HCT116 (cell line): ENCODE measurements around the gene DPYD. TPM values are rescaled to one million over a fixed set of nuclear protein-coding genes. Genes with fewer than 3 reads are reported as not detected.

ENCODE experiments used
- ATAC-seq: fragments of 200-7000 bp; cut with Tn5 transposase; 2 replicates; pipeline ENCODE4 v1.9.1; 2020; ENCODE audit warnings: mild to moderate bottlenecking, moderate library complexity
- BruUV-seq: library from RNA; stranded (reverse); fragments of 400-500 nt; replicated peaks from 2 replicates; lab custom pipeline; 2021; lab: Mats Ljungman, UMichigan
- CTCF ChIA-PET: fragments of 300-600 bp; sonication (Branson Sonifier 250); formaldehyde crosslinking; loops from one replicate; lab custom pipeline; 2021; ENCODE audit warnings: antibody characterized with exemption; lab: Charles Lee
- POLR2A ChIA-PET: fragments of 300-600, 350-600 bp; sonication (Branson Sonifier 250); formaldehyde crosslinking; loops from one replicate; lab custom pipeline; 2021; ENCODE audit warnings: antibody characterized with exemption; lab: Charles Lee
- RAD21 ChIA-PET, 2 experiments: fragments of 300-600 bp; sonication (Branson Sonifier 250); formaldehyde crosslinking; loops; one replicate each; lab custom pipeline; 2023; ENCODE audit warnings: low total read pairs in 2 of 2; ENCODE audit not compliant: uncharacterized antibody in 2 of 2, unreplicated experiment in 2 of 2, low non-redundant PET in 1 of 2; lab: Charles Lee
- DNase-seq: peaks from one replicate; pipeline ENCODE4 v3.0.0-alpha.2; 2010; ENCODE audit warnings: low read depth, low spot score
- H2AFZ ChIP-seq: fragments of 200-600 bp; shearing (Covaris generic), sonication (generic); 2 replicates; pipeline ENCODE4 v1.6.1; 2017; ENCODE audit warnings: low read depth, mixed run types, mixed read lengths, antibody characterized with exemption, low read length; ENCODE audit not compliant: poor library complexity, severe bottlenecking
- H3K27ac ChIP-seq: 2 replicates; pipeline ENCODE4 v1.5.1; 2012; ENCODE audit warnings: low read depth, low read length
- H3K27me3 ChIP-seq: fragments of 200-600 bp; sonication (generic); 2 replicates; pipeline ENCODE4 v1.6.1; 2016; ENCODE audit warnings: mixed run types, low read length, mixed read lengths; ENCODE audit not compliant: insufficient read depth
- H3K36me3 ChIP-seq, 2 experiments: fragments of 200-500 bp in 1 of 2; fragments of 200-600 bp in 1 of 2; sonication (Bioruptor generic) in 1 of 2; sonication (generic) in 1 of 2; 2 replicates each; pipeline versions ENCODE4 v1.5.1 to v1.6.1; 2014 to 2016; ENCODE audit warnings: low read length in 2 of 2, inconsistent platforms in 1 of 2, mixed read lengths in 1 of 2, mixed run types in 1 of 2; ENCODE audit not compliant: insufficient read depth in 2 of 2, control insufficient read depth in 1 of 2
- H3K4me1 ChIP-seq, 2 experiments: fragments of 200-600 bp in 1 of 2; sonication (generic) in 1 of 2; 2 replicates each; pipeline versions ENCODE4 v1.5.1 to v1.6.1; 2012 to 2017; ENCODE audit warnings: low read length in 2 of 2, inconsistent platforms in 1 of 2, mild to moderate bottlenecking in 1 of 2, mixed read lengths in 1 of 2, mixed run types in 1 of 2, moderate library complexity in 1 of 2; ENCODE audit not compliant: insufficient read depth in 2 of 2, control insufficient read depth in 1 of 2
- H3K4me2 ChIP-seq: fragments of 200-600 bp; sonication (generic); 2 replicates; pipeline ENCODE4 v1.6.1; 2017; ENCODE audit warnings: mixed run types, low read length, mixed read lengths
- H3K4me3 ChIP-seq, 2 experiments: fragments of 200-600 bp in 1 of 2; sonication (generic) in 1 of 2; replicated peaks in 1 of 2; 2 replicates each; pipeline ENCODE4 v1.5.1; 2011 to 2016; ENCODE audit warnings: low read length in 2 of 2, control low read depth in 1 of 2, low read depth in 1 of 2, mild to moderate bottlenecking in 1 of 2, mixed read lengths in 1 of 2, mixed run types in 1 of 2
- H3K79me2 ChIP-seq: fragments of 200-600 bp; sonication (generic); 2 replicates; pipeline ENCODE4 v1.6.1; 2017; ENCODE audit warnings: mild to moderate bottlenecking, mixed run types, low read length, moderate library complexity, mixed read lengths; ENCODE audit not compliant: insufficient read depth
- H3K9ac ChIP-seq: fragments of 200-600 bp; sonication (generic); 2 replicates; pipeline ENCODE4 v1.6.1; 2016; ENCODE audit warnings: low read length, mixed read lengths
- H3K9me2 ChIP-seq: fragments of 200-600 bp; sonication (generic), shearing (Covaris generic); 2 replicates; pipeline ENCODE4 v1.6.1; 2017; ENCODE audit warnings: mixed run types, mild to moderate bottlenecking, moderate library complexity; ENCODE audit not compliant: insufficient read depth
- H3K9me3 ChIP-seq, 2 experiments: fragments of 200-500 bp in 1 of 2; fragments of 200-600 bp in 1 of 2; sonication (Bioruptor generic) in 1 of 2; sonication (generic) in 1 of 2; 2 replicates each; pipeline ENCODE4 v1.6.1; 2014 to 2017; ENCODE audit warnings: low read length in 2 of 2, mixed read lengths in 2 of 2, inconsistent platforms in 1 of 2, low read depth in 1 of 2, mild to moderate bottlenecking in 1 of 2, mixed run types in 1 of 2, moderate library complexity in 1 of 2; ENCODE audit not compliant: control insufficient read depth in 1 of 2, insufficient read depth in 1 of 2
- H4K20me1 ChIP-seq: fragments of 200-600 bp; sonication (generic), shearing (Covaris generic); 2 replicates; pipeline ENCODE4 v1.6.1; 2017; ENCODE audit warnings: mixed run types, mild to moderate bottlenecking, moderate library complexity; ENCODE audit not compliant: insufficient read depth
- ATF3 ChIP-seq: IDR thresholded peaks from 2 replicates; pipeline ENCODE4 v1.6.1; 2012
- CEBPB ChIP-seq: IDR thresholded peaks from 2 replicates; pipeline ENCODE4 v1.6.1; 2012; ENCODE audit warnings: low read depth
- EZH2 ChIP-seq: fragments of 200-600 bp; sonication (generic); IDR thresholded peaks from 2 replicates; pipeline ENCODE4 v1.6.1; 2017; ENCODE audit warnings: antibody characterized with exemption, mixed run types
- EZH2phosphoT487 ChIP-seq: fragments of 200-600 bp; IDR thresholded peaks from 2 replicates; pipeline ENCODE4 v1.6.1; 2018; ENCODE audit warnings: antibody characterized with exemption, borderline replicate concordance
- MAX ChIP-seq: IDR thresholded peaks from 2 replicates; pipeline ENCODE4 v1.6.1; 2012
- POLR2A ChIP-seq: IDR thresholded peaks from 2 replicates; pipeline ENCODE4 v1.7.0; 2011; ENCODE audit warnings: borderline replicate concordance; ENCODE audit not compliant: insufficient read depth, insufficient read length; ENCODE audit errors: extremely low read depth
- POLR2AphosphoS5 ChIP-seq: IDR thresholded peaks from 2 replicates; pipeline ENCODE4 v1.6.1; 2011; ENCODE audit warnings: mild to moderate bottlenecking, low read depth, low read length, moderate library complexity
- REST ChIP-seq: IDR thresholded peaks from 2 replicates; pipeline ENCODE4 v1.6.1; 2012; ENCODE audit warnings: low read depth
- SP1 ChIP-seq: IDR thresholded peaks from 2 replicates; pipeline ENCODE4 v1.6.1; 2012; ENCODE audit warnings: low read depth
- TCF7L2 ChIP-seq: IDR thresholded peaks from 2 replicates; pipeline ENCODE4 v1.7.0; 2011; ENCODE audit warnings: borderline replicate concordance, inconsistent platforms; ENCODE audit not compliant: insufficient read depth, insufficient read length; ENCODE audit errors: extremely low read depth
- YY1 ChIP-seq: IDR thresholded peaks from 2 replicates; pipeline ENCODE4 v1.6.1; 2011; ENCODE audit warnings: low read length, low read depth, moderate library complexity, mild to moderate bottlenecking; ENCODE audit not compliant: insufficient replicate concordance; ENCODE audit errors: extremely low read depth
- intact Hi-C: fragments of 100-400 bp; cut with micrococcal nuclease; formaldehyde crosslinking; loops from 2 replicates; pipeline ENCODE4 v1.10.0; 2022
- total RNA-seq: library from RNA; stranded (reverse); gene quantifications from one replicate; pipeline ENCODE4 v1.2.1, GENCODE V29; 2021; ENCODE audit not compliant: unreplicated experiment

The DPYD gene
- total RNA-seq, 1 experiment from 2014 or later: 1.7 TPM

- Histone ChIP-seq H3K27me3 (no peaks in the 10 kb centered on the region), H3K79me2 (no peaks in the 10 kb centered on the region), H3K9me3 (no peaks in the 10 kb centered on the region), H3K36me3 (no peaks in the 10 kb centered on the region), H2AFZ (no peak overlapping the region), H3K9me2 (no peaks in the 10 kb centered on the region), H3K9ac (no peak overlapping the region), H3K27ac (no peak overlapping the region), H3K4me3 (no peak overlapping the region), H3K4me2 (no peak overlapping the region), H4K20me1 (no peaks in the 10 kb centered on the region), H3K4me1 (no peaks in the 10 kb centered on the region)
- POLR2A ChIA-PET: no interaction called here
- no peak for ATAC-seq
- intact Hi-C loops: no loop called here
- DNase-seq: no peak
- BruUV-seq: no TSS peak
- TF ChIP-seq SP1 (no peak), POLR2AphosphoS5 (no peak), TCF7L2 (no peak), CEBPB (no peak), ATF3 (no peak), REST (no peak), EZH2 (no peak), MAX (no peak), POLR2A (no peak), EZH2phosphoT487 (no peak), YY1 (no peak)
- CTCF ChIA-PET: no interaction called here
- RAD21 ChIA-PET: no interaction called here
Measured at GRCh38 chr1:97160818-97161217, 760.0 kb downstream of the DPYD start.
